OCI-LY7 (cell line): ENCODE data around the gene ST6GALNAC6. TPM values are rescaled to one million over a fixed set of nuclear protein-coding genes. Genes with fewer than 3 reads are reported as not detected.

Experiments used
- BruUV-seq: library from RNA; stranded (reverse); fragments of 400-500 nt; replicated peaks from 2 replicates; lab custom pipeline; 2021; lab: Mats Ljungman, UMichigan
- CTCF ChIA-PET: fragments of 300-600 bp; sonication (Branson Sonifier 250); formaldehyde crosslinking; loops from one replicate; lab custom pipeline; 2022; ENCODE audit warnings: antibody characterized with exemption; ENCODE audit not compliant: unreplicated experiment; lab: Charles Lee
- POLR2A ChIA-PET: fragments of 300-600 bp; sonication (Branson Sonifier 250); formaldehyde crosslinking; loops from one replicate; lab custom pipeline; 2022; ENCODE audit warnings: antibody characterized with exemption; lab: Charles Lee
- DNase-seq: peaks from one replicate; pipeline ENCODE4 v3.0.0-alpha.2; 2015; ENCODE audit warnings: low spot score
- H2AFZ ChIP-seq: fragments of 200-600 bp; sonication (generic), shearing (Covaris generic); 2 replicates; pipeline ENCODE4 v1.6.1; 2014; ENCODE audit warnings: mild to moderate bottlenecking, antibody characterized with exemption, low read length, moderate library complexity
- H3K27ac ChIP-seq: fragments of 200-600 bp; sonication (generic); 2 replicates; pipeline ENCODE4 v1.5.1; 2014; ENCODE audit warnings: mixed run types, low read depth, mild to moderate bottlenecking, moderate library complexity, low read length, inconsistent platforms; ENCODE audit not compliant: poor library complexity, severe bottlenecking
- H3K36me3 ChIP-seq: fragments of 200-600 bp; sonication (generic); 2 replicates; pipeline ENCODE4 v1.6.1; 2014; ENCODE audit warnings: mild to moderate bottlenecking, antibody characterized with exemption, low read length, moderate library complexity, mixed read lengths; ENCODE audit not compliant: insufficient read depth
- H3K4me1 ChIP-seq: fragments of 200-600 bp; sonication (generic); 2 replicates; pipeline ENCODE4 v1.5.1; 2014; ENCODE audit warnings: mild to moderate bottlenecking, low read length; ENCODE audit not compliant: insufficient read depth, poor library complexity, severe bottlenecking
- H3K4me2 ChIP-seq: fragments of 200-600 bp; sonication (generic); 2 replicates; pipeline ENCODE4 v1.6.1; 2014; ENCODE audit warnings: mild to moderate bottlenecking, low read length
- H3K4me3 ChIP-seq: fragments of 200-600 bp; sonication (generic); 2 replicates; pipeline ENCODE4 v1.5.1; 2014; ENCODE audit warnings: mild to moderate bottlenecking, low read depth, low read length; ENCODE audit not compliant: poor library complexity, severe bottlenecking
- H3K79me2 ChIP-seq: fragments of 200-600 bp; sonication (generic); 2 replicates; pipeline ENCODE4 v1.6.1; 2016; ENCODE audit warnings: low read depth, mild to moderate bottlenecking, low read length, moderate library complexity, mixed read lengths; ENCODE audit not compliant: insufficient read depth
- H3K9me2 ChIP-seq: fragments of 200-600 bp; sonication (generic); 2 replicates; pipeline ENCODE4 v1.6.1; 2016; ENCODE audit warnings: mild to moderate bottlenecking, low read length, mixed read lengths; ENCODE audit not compliant: insufficient read depth
- H3K9me3 ChIP-seq: fragments of 200-600 bp; sonication (generic); 2 replicates; pipeline ENCODE4 v1.6.1; 2014; ENCODE audit warnings: mild to moderate bottlenecking, mixed run types, low read length, mixed read lengths
- H4K20me1 ChIP-seq: fragments of 200-600 bp; sonication (generic); 2 replicates; pipeline ENCODE4 v1.6.1; 2014; ENCODE audit warnings: mild to moderate bottlenecking, antibody characterized with exemption, low read length, moderate library complexity, mixed read lengths; ENCODE audit not compliant: insufficient read depth
- EZH2phosphoT487 ChIP-seq: fragments of 200-600 bp; sonication (generic); IDR thresholded peaks from 2 replicates; pipeline ENCODE4 v1.6.1; 2018; ENCODE audit warnings: low read depth, borderline replicate concordance, mild to moderate bottlenecking, mixed run types, antibody characterized with exemption, low read length, moderate library complexity, mixed read lengths
- intact Hi-C: fragments of 100-400 bp; cut with micrococcal nuclease; formaldehyde crosslinking; loops from one replicate; pipeline ENCODE4 v1.10.0; 2022; ENCODE audit not compliant: unreplicated experiment
- total RNA-seq, 2 experiments: library from RNA; depleted of rRNA in 1 of 2; stranded (reverse); fragments of >200 nt in 1 of 2; shearing (Covaris generic) in 1 of 2; gene quantifications; 2 replicates each; pipeline ENCODE4 v1.2.3, GENCODE V29; 2014 to 2022
- TF ChIP-seq, protein P1 (sequence below): fragments of 200-600 bp; sonication (generic); conservative IDR thresholded peaks from 2 replicates; pipeline ENCODE4 v1.5.1; 2014; ENCODE audit warnings: mild to moderate bottlenecking, antibody characterized with exemption, low read length, moderate library complexity, mixed read lengths

ST6GALNAC6 gene
- total RNA-seq, 2 experiments from 2014 or later: 43.7 to 51.3 TPM

DNA sequence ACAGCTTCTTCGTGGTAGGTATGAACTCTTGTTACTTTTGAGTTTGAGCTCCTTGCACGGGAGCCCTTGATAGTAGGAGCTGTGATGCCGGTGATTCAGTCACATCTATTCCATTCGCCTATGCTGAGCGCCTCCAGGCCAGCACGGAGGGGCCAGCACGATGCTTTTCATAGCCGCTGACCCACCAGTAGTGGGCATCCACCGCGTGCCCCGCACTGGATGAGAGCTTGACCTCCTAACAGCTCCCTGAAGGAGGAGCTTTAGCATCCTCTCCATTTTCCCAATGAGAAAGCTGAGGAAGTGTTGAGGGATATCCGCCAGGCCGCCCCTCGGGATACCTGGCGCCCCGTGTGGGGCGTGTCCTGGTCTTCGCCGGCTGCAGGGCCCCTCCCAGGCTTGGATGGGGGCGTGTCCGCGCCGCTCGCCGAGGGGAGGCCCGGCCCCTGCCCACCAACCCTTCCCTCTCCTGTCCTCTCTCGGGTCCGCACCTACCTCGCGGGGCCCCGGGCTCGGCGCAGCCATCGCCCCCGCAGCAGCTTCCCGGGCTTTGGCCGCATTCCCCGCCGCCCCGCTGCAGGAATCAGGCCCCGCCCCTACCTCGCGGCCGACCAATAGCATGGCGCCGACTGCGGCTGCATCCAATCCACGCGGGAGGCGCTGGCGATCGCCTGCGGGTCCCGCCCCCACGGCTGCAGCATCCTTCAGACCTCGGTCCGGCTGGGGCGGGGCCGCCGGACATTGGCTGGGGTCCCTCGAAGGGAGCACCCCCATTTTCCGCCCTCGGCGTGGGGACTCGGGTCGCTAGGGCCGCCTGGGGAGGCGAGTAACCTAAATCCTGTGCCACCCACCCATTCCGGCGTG, 31.1 kb upstream of the ST6GALNAC6 start, which contains the start of gene PIP5KL1:
TSS of gene PIP5KL1 (minus strand) at position 547 of the 861 bp plus-strand sequence. CDS start at position 522, 25 bp downstream.
- no peak for TF ChIP-seq EZH2phosphoT487
- TF ChIP-seq, protein P1, sequence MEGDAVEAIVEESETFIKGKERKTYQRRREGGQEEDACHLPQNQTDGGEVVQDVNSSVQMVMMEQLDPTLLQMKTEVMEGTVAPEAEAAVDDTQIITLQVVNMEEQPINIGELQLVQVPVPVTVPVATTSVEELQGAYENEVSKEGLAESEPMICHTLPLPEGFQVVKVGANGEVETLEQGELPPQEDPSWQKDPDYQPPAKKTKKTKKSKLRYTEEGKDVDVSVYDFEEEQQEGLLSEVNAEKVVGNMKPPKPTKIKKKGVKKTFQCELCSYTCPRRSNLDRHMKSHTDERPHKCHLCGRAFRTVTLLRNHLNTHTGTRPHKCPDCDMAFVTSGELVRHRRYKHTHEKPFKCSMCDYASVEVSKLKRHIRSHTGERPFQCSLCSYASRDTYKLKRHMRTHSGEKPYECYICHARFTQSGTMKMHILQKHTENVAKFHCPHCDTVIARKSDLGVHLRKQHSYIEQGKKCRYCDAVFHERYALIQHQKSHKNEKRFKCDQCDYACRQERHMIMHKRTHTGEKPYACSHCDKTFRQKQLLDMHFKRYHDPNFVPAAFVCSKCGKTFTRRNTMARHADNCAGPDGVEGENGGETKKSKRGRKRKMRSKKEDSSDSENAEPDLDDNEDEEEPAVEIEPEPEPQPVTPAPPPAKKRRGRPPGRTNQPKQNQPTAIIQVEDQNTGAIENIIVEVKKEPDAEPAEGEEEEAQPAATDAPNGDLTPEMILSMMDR: no peak
- Histone ChIP-seq H3K36me3 (peaks cover 12% of the 10 kb centered on the region; the same call in 1 of the 2 replicates), H4K20me1 (peaks cover 2% of the 10 kb centered on the region; the same call in 1 of the 2 replicates), H3K9me2 (no peaks in the 10 kb centered on the region), H3K9me3 (no peaks in the 10 kb centered on the region), H3K4me2 (peak within 1 kb of the TSS; percentile 86), H3K4me3 (peak within 1 kb of the TSS; percentile 67), H3K27ac (no peak within 1 kb of the TSS), H3K79me2 (peaks cover 3% of the 10 kb centered on the region; the same call in 1 of the 2 replicates), H3K4me1 (peaks cover 47% of the 10 kb centered on the region), H2AFZ (no peak within 1 kb of the TSS; the same call in 1 of the 2 replicates)
- CTCF ChIA-PET: no interaction called here
- no TSS peak for BruUV-seq
- intact Hi-C loops: loop anchor here (1.0 kb wide), 1 partner anchor 105 kb away; no protein-coding TSS in a partner anchor
- peak; percentile 84 for DNase-seq
- POLR2A ChIA-PET: interaction anchor here (1.1 kb wide), 1 partner anchor 11 kb away, joined by 3 read pairs; no protein-coding TSS in a partner anchor

DNA sequence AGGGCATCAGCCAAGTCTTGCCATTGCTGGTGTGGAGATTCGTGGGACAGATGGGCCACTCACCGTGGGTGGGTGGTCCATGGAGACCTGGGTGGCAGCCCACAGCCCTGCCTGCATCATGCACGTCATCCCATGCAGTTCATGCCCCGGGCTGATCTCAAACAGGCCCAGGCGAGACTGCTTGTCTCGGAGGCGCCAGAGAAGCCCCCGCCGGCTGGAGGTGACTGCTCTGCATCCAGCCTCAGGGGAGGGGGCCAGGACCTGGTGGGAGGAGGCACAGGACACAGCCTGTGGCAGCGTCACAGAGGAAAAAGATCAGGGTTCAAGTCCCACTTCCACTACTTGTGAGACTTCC, 30.2 kb upstream of the ST6GALNAC6 start:
- Histone ChIP-seq H4K20me1 (no peaks in the 10 kb centered on the region), H3K4me1 (peaks cover 41% of the 10 kb centered on the region), H3K9me2 (no peaks in the 10 kb centered on the region), H3K79me2 (no peaks in the 10 kb centered on the region), H3K27ac (no peak overlapping the region), H3K4me2 (no peak overlapping the region; the same call in 1 of the 2 replicates), H3K9me3 (no peaks in the 10 kb centered on the region), H3K4me3 (no peak overlapping the region), H3K36me3 (peaks cover 3% of the 10 kb centered on the region; the same call in 1 of the 2 replicates), H2AFZ (no peak overlapping the region)
- no peak for DNase-seq
- BruUV-seq: no TSS peak
- ChIA-PET CTCF (no interaction called here), POLR2A (interaction anchor here (1.1 kb wide), 1 partner anchor 12 kb away, joined by 3 read pairs; no protein-coding TSS in a partner anchor)
- intact Hi-C loops: loop anchor here (10.0 kb wide), 1 partner anchor 425 kb away; no protein-coding TSS in a partner anchor
- TF ChIP-seq EZH2phosphoT487: no peak
- TF ChIP-seq, protein P1: no peak
